Calu3 (cell line): ENCODE results near the gene GGPS1. TPM values are rescaled to one million over a fixed set of nuclear protein-coding genes. Genes with fewer than 3 reads are reported as not detected.
A peak's percentile ranks its signal among the peaks of the same experiment; 100 is the strongest.
"Not testable (repeated sequence)": the region's sequence is repeated elsewhere in the genome, so short reads cannot be mapped to it uniquely, and the experiment has no call there.

Experiments
- Bru-seq: library from RNA; stranded (reverse); fragments of 400-500 nt; gene quantifications from one replicate; lab custom pipeline; 2021; lab: Mats Ljungman, UMichigan
- BruChase-seq, 2 experiments: library from RNA; stranded (reverse); fragments of 400-500 nt; gene quantifications; one replicate each; lab custom pipeline; 2021; lab: Mats Ljungman, UMichigan
- BruUV-seq: library from RNA; stranded (reverse); fragments of 400-500 nt; replicated peaks from 2 replicates; lab custom pipeline; 2021; lab: Mats Ljungman, UMichigan
- CTCF ChIA-PET: fragments of 300-600 bp; sonication (Branson Sonifier 250); formaldehyde crosslinking; loops from one replicate; lab custom pipeline; 2022; ENCODE audit warnings: antibody characterized with exemption; lab: Charles Lee
- DNase-seq: peaks from one replicate; pipeline ENCODE4 v3.0.0; 2022
- H3K27ac Mint-ChIP-seq: one replicate; pipeline ENCODE4 v1.8.0; 2022; ENCODE audit warnings: mixed read lengths; ENCODE audit not compliant: unreplicated experiment
- H3K27me3 Mint-ChIP-seq: one replicate; pipeline ENCODE4 v1.8.0; 2022; ENCODE audit warnings: mixed read lengths; ENCODE audit not compliant: unreplicated experiment
- H3K36me3 Mint-ChIP-seq: one replicate; pipeline ENCODE4 v1.8.0; 2022; ENCODE audit warnings: mild to moderate bottlenecking, moderate library complexity, mixed read lengths; ENCODE audit not compliant: insufficient read depth, unreplicated experiment
- H3K4me1 Mint-ChIP-seq: one replicate; pipeline ENCODE4 v1.8.0; 2022; ENCODE audit warnings: mild to moderate bottlenecking, low read depth, mixed read lengths; ENCODE audit not compliant: unreplicated experiment
- H3K4me3 Mint-ChIP-seq: one replicate; pipeline ENCODE4 v1.8.0; 2022; ENCODE audit warnings: mild to moderate bottlenecking, low read depth, moderate library complexity, mixed read lengths; ENCODE audit not compliant: unreplicated experiment
- H3K9me3 Mint-ChIP-seq: one replicate; pipeline ENCODE4 v1.8.0; 2022; ENCODE audit warnings: low read depth, mixed read lengths; ENCODE audit not compliant: unreplicated experiment
- intact Hi-C: fragments of 100-400 bp; cut with micrococcal nuclease; formaldehyde crosslinking; loops from one replicate; pipeline ENCODE4 v1.10.0; 2022; ENCODE audit not compliant: unreplicated experiment
- long read RNA-seq: library from polyadenylated mRNA; stranded (forward); transcript quantifications from one replicate; pipeline ENCODE4 v2.0.0, GENCODE V29; 2022
- total RNA-seq: library from RNA; stranded (reverse); gene quantifications from 2 replicates; pipeline ENCODE4 v1.2.3, GENCODE V29; 2022
- TF ChIP-seq, protein P1 (sequence below): fragments of 200-600 bp; IDR thresholded peaks from one replicate; pipeline ENCODE4 v1.8.0; 2022; ENCODE audit warnings: antibody characterized with exemption; ENCODE audit not compliant: unreplicated experiment

Gene GGPS1
- total RNA-seq (40.5 and 45.6 TPM in 2 replicates), Bru-seq, nascent RNA (percentile 77 among the genes with signal in this experiment), BruChase-seq, experiment 1, labeled RNA remaining after a 6-hour chase (percentile 95 among the genes with signal in this experiment), BruChase-seq, experiment 2, labeled RNA remaining after a 2-hour chase (percentile 94 among the genes with signal in this experiment)
- long read RNA-seq, transcript GGPS1-201 (4 exons, 2,895 nt) = major isoform, 74 of 82 reads
- long read RNA-seq, partial matches to known transcripts = 0 of 82 reads
- long read RNA-seq, other reads (novel, unspliced or antisense) = 4 of 82 reads

DNA sequence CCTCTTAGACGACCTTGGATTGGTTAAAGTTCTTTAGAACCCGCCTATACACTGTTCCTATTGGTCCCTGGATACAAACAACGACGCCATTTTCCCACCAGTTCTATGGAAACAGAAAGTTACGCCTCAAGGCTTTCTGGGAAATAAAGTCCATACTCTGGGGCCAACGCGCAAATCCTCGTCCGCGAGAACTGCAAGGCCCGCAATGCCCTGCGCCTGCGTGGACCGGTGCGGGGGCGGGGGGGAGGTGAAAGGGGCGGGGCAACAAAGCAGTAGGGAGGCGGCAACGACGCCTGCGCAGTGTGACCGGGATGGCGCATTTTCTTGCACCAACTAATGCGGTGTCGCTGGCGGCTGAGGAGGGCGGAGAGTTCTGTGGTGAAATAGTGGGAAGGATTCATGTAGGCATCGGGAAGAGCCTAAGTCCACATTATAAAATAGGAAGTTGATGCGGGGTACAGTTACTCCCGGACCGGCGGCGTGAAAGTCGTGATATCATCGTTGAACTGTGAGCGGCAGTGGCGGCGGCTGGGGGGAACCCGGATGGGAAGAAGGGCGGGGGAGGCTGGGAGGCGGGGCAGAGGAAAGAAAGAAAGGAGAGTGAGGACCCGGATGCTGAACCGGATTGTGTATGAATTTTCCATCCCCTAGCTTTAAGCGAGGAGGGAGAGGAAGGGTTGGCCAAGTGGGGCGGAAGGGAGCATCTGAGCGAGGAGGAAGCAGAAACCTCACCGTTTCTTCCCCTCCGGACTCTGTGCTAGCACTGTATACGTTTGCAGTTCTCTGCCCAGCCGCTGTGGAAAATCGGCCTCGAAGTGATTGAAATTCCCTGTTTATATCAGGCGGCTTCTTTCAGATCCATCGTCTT is at the start of gene GGPS1:
Gene GGPS1 (plus strand): TSS at position 300 of the 868 bp plus-strand sequence. CDS start 6,695 bp downstream, outside the sequence.
- Mint-ChIP-seq H3K4me1 (peaks cover 14% of the 10 kb centered on the region), H3K36me3 (no peaks in the 10 kb centered on the region), H3K4me3 (no peak within 1 kb of the TSS), H3K27me3 (no peaks in the 10 kb centered on the region), H3K9me3 (no peaks in the 10 kb centered on the region), H3K27ac (no peak within 1 kb of the TSS)
- peak; percentile 95 for DNase-seq
- intact Hi-C loops = loop anchor here (1.0 to 5.0 kb wide), 4 partner anchors 38 to 174 kb away; partner anchors contain the start of genes B3GALNT2 and TBCE
- TF ChIP-seq, protein P1, sequence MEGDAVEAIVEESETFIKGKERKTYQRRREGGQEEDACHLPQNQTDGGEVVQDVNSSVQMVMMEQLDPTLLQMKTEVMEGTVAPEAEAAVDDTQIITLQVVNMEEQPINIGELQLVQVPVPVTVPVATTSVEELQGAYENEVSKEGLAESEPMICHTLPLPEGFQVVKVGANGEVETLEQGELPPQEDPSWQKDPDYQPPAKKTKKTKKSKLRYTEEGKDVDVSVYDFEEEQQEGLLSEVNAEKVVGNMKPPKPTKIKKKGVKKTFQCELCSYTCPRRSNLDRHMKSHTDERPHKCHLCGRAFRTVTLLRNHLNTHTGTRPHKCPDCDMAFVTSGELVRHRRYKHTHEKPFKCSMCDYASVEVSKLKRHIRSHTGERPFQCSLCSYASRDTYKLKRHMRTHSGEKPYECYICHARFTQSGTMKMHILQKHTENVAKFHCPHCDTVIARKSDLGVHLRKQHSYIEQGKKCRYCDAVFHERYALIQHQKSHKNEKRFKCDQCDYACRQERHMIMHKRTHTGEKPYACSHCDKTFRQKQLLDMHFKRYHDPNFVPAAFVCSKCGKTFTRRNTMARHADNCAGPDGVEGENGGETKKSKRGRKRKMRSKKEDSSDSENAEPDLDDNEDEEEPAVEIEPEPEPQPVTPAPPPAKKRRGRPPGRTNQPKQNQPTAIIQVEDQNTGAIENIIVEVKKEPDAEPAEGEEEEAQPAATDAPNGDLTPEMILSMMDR = no peak
- CTCF ChIA-PET = interaction anchor here (0.6 to 1.8 kb wide), 10 partner anchors 11 to 269 kb away, joined by 3 to 6 read pairs (median 4); partner anchors contain the start of gene TBCE
- TSS peak; percentile 43 for BruUV-seq

DNA sequence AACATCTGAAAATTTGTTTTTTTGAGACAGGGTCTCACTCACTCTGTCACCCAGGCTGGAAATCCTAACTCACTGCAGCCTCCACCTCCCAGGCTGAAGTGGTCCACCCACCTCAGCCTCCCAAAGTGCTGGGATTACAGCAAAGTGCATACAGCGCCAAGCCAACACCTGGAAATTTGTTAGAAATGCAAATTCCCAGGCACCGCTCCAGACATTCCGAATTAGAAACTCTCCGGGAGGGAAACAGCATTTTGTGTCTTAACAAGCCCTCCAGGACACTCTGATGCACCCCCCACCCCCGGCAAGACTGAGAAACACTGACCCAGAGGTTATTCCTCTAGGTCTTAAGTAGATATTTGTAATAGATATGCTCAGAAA is 49.5 kb upstream of the GGPS1 start:
- Mint-ChIP-seq H3K4me3 (no peak overlapping the region), H3K27me3 (no peaks in the 10 kb centered on the region), H3K27ac (no peak overlapping the region), H3K36me3 (no peaks in the 10 kb centered on the region), H3K4me1 (peaks cover 20% of the 10 kb centered on the region), H3K9me3 (no peaks in the 10 kb centered on the region)
- CTCF ChIA-PET = no interaction called here
- BruUV-seq = no TSS peak
- TF ChIP-seq, protein P1 = no peak
- intact Hi-C loops = no loop called here
- no peak for DNase-seq

DNA sequence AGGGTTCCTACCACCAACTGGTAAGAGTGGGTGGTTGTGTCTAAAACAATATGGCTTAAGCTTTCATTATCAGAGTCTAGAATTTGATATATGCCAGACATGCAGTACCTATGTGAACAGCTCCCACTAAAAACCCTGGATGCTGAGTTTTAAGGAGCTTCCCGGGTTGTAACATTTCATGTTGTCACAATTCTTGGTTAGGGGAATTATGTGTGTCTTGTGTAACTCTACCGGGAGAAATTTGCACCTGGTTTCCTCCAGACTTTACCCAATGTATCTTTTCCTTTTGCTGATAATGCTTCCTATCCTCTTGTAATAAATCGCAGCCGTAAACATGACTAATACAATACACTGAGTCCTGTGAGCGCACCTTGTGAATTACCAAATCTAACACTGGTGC is 48.7 kb upstream of the GGPS1 start:
- DNase-seq = no peak
- TF ChIP-seq, protein P1 = no peak
- H3K36me3 Mint-ChIP-seq = no peaks in the 10 kb centered on the region
- H3K27me3 Mint-ChIP-seq = no peaks in the 10 kb centered on the region
- H3K9me3 Mint-ChIP-seq = no peaks in the 10 kb centered on the region
- H3K4me1 Mint-ChIP-seq = peaks cover 20% of the 10 kb centered on the region
- CTCF ChIA-PET = no interaction called here
- no TSS peak for BruUV-seq
- no peak overlapping the region for H3K27ac Mint-ChIP-seq
- H3K4me3 Mint-ChIP-seq = no peak overlapping the region
- intact Hi-C loops = loop anchor here (2.0 kb wide), 1 partner anchor 17 kb away; no protein-coding TSS in a partner anchor

DNA sequence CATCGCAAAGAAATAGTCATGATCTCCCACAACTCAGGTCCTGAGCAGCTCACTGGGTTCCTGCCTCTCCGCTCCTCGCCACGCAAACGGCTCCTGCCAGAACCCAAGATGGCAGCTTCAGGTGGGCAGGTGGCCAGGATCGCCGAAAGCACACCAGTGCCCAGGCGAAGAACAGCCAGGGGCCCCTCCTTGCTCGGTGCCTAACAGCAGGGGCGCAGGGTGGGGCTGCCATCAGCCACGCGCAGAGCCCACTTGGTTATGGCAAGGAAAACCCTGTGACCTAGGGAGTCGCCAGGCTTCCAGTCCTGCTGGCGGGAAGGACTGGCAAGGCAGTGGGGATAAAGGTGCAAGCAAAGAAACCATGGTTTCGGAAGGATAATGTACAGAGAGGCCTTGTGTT is 47.9 kb upstream of the GGPS1 start:
- Mint-ChIP-seq H3K4me3 (no peak overlapping the region), H3K27ac (no peak overlapping the region), H3K9me3 (no peaks in the 10 kb centered on the region), H3K27me3 (no peaks in the 10 kb centered on the region), H3K4me1 (peaks cover 20% of the 10 kb centered on the region), H3K36me3 (no peaks in the 10 kb centered on the region)
- CTCF ChIA-PET = no interaction called here
- DNase-seq = no peak
- intact Hi-C loops = loop anchor here (2.0 kb wide), 1 partner anchor 16 kb away; no protein-coding TSS in a partner anchor
- BruUV-seq = no TSS peak
- TF ChIP-seq, protein P1 = no peak

DNA sequence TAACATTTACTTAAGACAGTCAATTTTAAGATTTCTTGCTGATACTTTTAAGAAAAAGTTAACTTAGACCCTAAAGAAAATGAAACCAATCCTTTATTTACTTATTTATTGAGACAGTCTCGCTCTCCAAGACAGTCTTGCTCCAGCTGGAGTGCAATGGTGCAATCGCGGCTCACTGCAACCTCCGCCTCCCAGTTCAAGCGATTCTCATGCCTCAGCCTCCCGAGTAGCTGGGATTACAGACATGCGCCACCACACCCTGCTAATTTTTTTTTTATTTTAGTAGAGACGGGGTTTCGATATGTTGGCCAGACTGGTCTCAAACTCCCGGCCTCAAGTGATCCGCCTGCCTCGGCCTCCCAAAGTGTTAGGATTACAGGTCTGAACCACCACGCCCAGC is 44.7 kb upstream of the GGPS1 start:
- intact Hi-C loops, H3K9me3 Mint-ChIP-seq, DNase-seq, H3K4me3 Mint-ChIP-seq, H3K36me3 Mint-ChIP-seq, H3K27ac Mint-ChIP-seq, H3K27me3 Mint-ChIP-seq, BruUV-seq, CTCF ChIA-PET: not testable (repeated sequence)
- peaks cover 33% of the 10 kb centered on the region for H3K4me1 Mint-ChIP-seq
